Type B pancreatic cell (in vitro differentiated cells): Measurements from ENCODE around the gene KPNA3. TPM values are rescaled to one million over a fixed set of nuclear protein-coding genes. Genes with fewer than 3 reads are reported as not detected.

Experiments
- DNase-seq: peaks from one replicate; pipeline ENCODE4 v3.0.0; 2021; ENCODE audit warnings: mixed read lengths; ENCODE audit not compliant: unreplicated experiment; ENCODE audit errors: extremely low spot score
- H3K27ac Mint-ChIP-seq: 2 replicates; pipeline ENCODE4 v1.8.0; 2021; ENCODE audit warnings: mild to moderate bottlenecking, mixed read lengths
- H3K27me3 Mint-ChIP-seq: 2 replicates; pipeline ENCODE4 v1.8.0; 2021; ENCODE audit warnings: mixed read lengths
- H3K36me3 Mint-ChIP-seq: 2 replicates; pipeline ENCODE4 v1.8.0; 2021; ENCODE audit warnings: mixed read lengths
- H3K4me1 Mint-ChIP-seq: one replicate; pipeline ENCODE4 v1.8.0; 2021; ENCODE audit warnings: mixed read lengths; ENCODE audit not compliant: unreplicated experiment
- H3K4me3 Mint-ChIP-seq: 2 replicates; pipeline ENCODE4 v1.8.0; 2021; ENCODE audit warnings: mild to moderate bottlenecking, mixed read lengths
- H3K9me3 Mint-ChIP-seq: 2 replicates; pipeline ENCODE4 v1.8.0; 2021; ENCODE audit warnings: mixed read lengths
- CTCF ChIP-seq: fragments of 200-600 bp; sonication (generic); conservative IDR thresholded peaks from 2 replicates; pipeline ENCODE4 v1.5.0; 2021; ENCODE audit warnings: antibody characterized with exemption, mild to moderate bottlenecking
- total RNA-seq: library from RNA; stranded (reverse); gene quantifications from 2 replicates; pipeline ENCODE4 v1.2.1, GENCODE V29; 2021; ENCODE audit warnings: low replicate concordance

KPNA3 gene
- total RNA-seq, 1 donor from 2014 or later = 40.1 TPM

- Mint-ChIP-seq H3K9me3 (no peaks in the 10 kb centered on the region), H3K4me3 (no peak overlapping the region), H3K36me3 (peaks cover 19% of the 10 kb centered on the region), H3K4me1 (peaks cover 27% of the 10 kb centered on the region), H3K27ac (no peak overlapping the region), H3K27me3 (no peaks in the 10 kb centered on the region)
- DNase-seq = no peak
- no peak for TF ChIP-seq CTCF
These were observed 124.7 kb downstream of the KPNA3 start for GRCh38 chr13:49667773-49668172.

DNA sequence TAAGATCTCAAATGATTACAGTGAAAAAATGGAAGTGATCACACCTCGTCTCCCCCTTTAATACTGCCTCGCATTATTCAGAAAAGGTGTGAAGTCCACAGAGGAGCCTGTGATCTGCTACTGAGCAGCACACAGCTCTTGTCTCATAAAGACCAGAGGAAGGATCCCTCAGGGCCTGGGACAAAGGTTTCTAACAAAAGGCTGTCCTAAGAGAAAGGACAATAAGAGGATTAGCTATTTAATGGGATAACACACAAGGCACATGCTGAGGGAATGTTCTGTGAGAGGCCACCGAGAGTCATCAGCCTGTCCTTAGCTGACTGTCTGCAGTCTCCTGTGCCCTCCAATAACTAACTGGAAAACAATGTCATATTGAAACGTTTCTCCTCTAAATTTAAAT lies 127.9 kb downstream of the KPNA3 start:
- DNase-seq = no peak
- Mint-ChIP-seq H3K4me1 (peaks cover 2% of the 10 kb centered on the region), H3K9me3 (no peaks in the 10 kb centered on the region), H3K36me3 (peaks cover 24% of the 10 kb centered on the region), H3K27me3 (no peaks in the 10 kb centered on the region), H3K4me3 (no peak overlapping the region), H3K27ac (no peak overlapping the region)
- no peak for TF ChIP-seq CTCF

GRCh38 chr13:49657241-49657641 lies 135.2 kb downstream of the KPNA3 start:
- H3K27me3 Mint-ChIP-seq = no peaks in the 10 kb centered on the region
- no peak for DNase-seq
- H3K27ac Mint-ChIP-seq = no peak overlapping the region
- peaks cover 12% of the 10 kb centered on the region for H3K36me3 Mint-ChIP-seq
- no peak overlapping the region for H3K4me3 Mint-ChIP-seq
- TF ChIP-seq CTCF = no peak
- H3K9me3 Mint-ChIP-seq = no peaks in the 10 kb centered on the region
- H3K4me1 Mint-ChIP-seq = peaks cover 4% of the 10 kb centered on the region

GRCh38 chr13:49655906-49656305 lies 136.6 kb downstream of the KPNA3 start:
- TF ChIP-seq CTCF = no peak
- H3K27ac Mint-ChIP-seq = no peak overlapping the region
- no peaks in the 10 kb centered on the region for H3K9me3 Mint-ChIP-seq
- H3K4me1 Mint-ChIP-seq = peaks cover 4% of the 10 kb centered on the region
- peaks cover 6% of the 10 kb centered on the region for H3K36me3 Mint-ChIP-seq
- H3K27me3 Mint-ChIP-seq = no peaks in the 10 kb centered on the region
- no peak overlapping the region for H3K4me3 Mint-ChIP-seq
- no peak for DNase-seq

DNA sequence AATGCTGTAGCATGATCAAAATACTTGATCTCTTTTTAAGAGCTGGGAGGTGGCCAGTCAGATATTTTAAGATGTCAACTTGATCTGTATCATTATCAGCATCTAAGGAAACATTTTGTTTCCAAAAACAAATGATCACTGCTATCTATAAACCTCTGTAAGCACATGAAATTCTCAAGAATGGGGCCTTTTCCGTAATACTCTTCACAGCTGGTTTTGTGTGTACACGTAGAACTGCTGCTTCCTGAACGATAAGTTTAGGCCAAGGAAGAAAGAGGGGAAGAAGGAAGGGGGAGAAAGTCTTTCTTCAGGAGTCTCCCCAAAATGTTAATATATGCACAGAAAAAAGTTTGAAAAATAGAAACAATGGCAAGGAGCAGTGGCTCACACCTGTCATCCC lies 138.5 kb downstream of the KPNA3 start:
- Mint-ChIP-seq H3K27me3 (no peaks in the 10 kb centered on the region), H3K4me3 (no peak overlapping the region), H3K36me3 (peaks cover 6% of the 10 kb centered on the region), H3K9me3 (no peaks in the 10 kb centered on the region), H3K27ac (no peak overlapping the region), H3K4me1 (peaks cover 4% of the 10 kb centered on the region)
- TF ChIP-seq CTCF = no peak
- DNase-seq = no peak

GRCh38 chr13:49653478-49653877 lies 139.0 kb downstream of the KPNA3 start:
- no peak overlapping the region for H3K27ac Mint-ChIP-seq
- no peak overlapping the region for H3K4me3 Mint-ChIP-seq
- DNase-seq = no peak
- H3K4me1 Mint-ChIP-seq = peaks cover 4% of the 10 kb centered on the region
- H3K36me3 Mint-ChIP-seq = peaks cover 6% of the 10 kb centered on the region
- no peak for TF ChIP-seq CTCF
- H3K27me3 Mint-ChIP-seq = no peaks in the 10 kb centered on the region
- no peaks in the 10 kb centered on the region for H3K9me3 Mint-ChIP-seq
